ENCODE measurements around the gene IQCK.

DNA sequence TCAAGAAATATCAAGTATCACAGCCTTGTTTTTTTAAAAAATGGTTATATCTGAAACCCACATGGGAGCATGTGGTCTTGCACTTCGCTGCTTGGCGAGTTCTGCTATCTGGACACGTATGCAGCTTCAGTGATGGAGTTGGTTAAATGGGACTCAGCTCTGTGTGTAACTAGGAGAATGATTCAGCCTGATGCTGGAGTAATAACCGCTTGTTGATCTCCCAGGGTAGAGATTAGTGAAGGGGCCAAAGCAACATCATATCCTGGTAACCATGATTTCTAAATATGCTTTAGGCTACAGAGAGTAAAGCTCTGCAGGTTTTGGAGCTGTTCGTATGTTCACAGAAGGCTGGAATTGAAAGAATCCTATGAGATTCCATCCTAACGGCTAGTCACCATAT is 63.2 kb downstream of the IQCK start:
- TF ChIP-seq, protein P1, sequence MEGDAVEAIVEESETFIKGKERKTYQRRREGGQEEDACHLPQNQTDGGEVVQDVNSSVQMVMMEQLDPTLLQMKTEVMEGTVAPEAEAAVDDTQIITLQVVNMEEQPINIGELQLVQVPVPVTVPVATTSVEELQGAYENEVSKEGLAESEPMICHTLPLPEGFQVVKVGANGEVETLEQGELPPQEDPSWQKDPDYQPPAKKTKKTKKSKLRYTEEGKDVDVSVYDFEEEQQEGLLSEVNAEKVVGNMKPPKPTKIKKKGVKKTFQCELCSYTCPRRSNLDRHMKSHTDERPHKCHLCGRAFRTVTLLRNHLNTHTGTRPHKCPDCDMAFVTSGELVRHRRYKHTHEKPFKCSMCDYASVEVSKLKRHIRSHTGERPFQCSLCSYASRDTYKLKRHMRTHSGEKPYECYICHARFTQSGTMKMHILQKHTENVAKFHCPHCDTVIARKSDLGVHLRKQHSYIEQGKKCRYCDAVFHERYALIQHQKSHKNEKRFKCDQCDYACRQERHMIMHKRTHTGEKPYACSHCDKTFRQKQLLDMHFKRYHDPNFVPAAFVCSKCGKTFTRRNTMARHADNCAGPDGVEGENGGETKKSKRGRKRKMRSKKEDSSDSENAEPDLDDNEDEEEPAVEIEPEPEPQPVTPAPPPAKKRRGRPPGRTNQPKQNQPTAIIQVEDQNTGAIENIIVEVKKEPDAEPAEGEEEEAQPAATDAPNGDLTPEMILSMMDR (IDR thresholded peaks at IDR 0.05) = no peak
- TF ChIP-seq POLR2AphosphoS5 (IDR thresholded peaks at IDR 0.05; ENCODE audit: insufficient read depth in 1 of 2, low read depth in 1 of 2) = no peak
- TF ChIP-seq POLR2A (IDR thresholded peaks at IDR 0.05) = no peak

Measured in vagina (tissue), 2 donors.